GM19455 (cell line): Measurements from ENCODE around the gene DNAH12.
"Not testable (repeated sequence)": the region's sequence is repeated elsewhere in the genome, so short reads cannot be mapped to it uniquely, and the experiment has no call there.

Source experiments
- ATAC-seq: cut with Tn5 transposase; IDR thresholded peaks from one replicate; pipeline ENCODE4 v1.9.1; 2021; ENCODE audit not compliant: unreplicated experiment

The DNAH12 gene

GRCh38 chr3:57326498-57326897 is 217.6 kb downstream of the DNAH12 start:
- ATAC-seq, result not testable (repeated sequence)

GRCh38 chr3:57314204-57314603 is 229.9 kb downstream of the DNAH12 start:
- ATAC-seq, result no peak

- ATAC-seq, result no peak
These were observed 234.3 kb downstream of the DNAH12 start for GRCh38 chr3:57309769-57310360.

GRCh38 chr3:57303520-57303919 is 240.6 kb downstream of the DNAH12 start:
- ATAC-seq, result not testable (repeated sequence)

GRCh38 chr3:57298041-57298440 is 246.1 kb downstream of the DNAH12 start:
- ATAC-seq, result no peak

GRCh38 chr3:57292897-57293526 is 251.1 kb downstream of the DNAH12 start:
- no peak for ATAC-seq

- no peak for ATAC-seq
These were observed 251.8 kb downstream of the DNAH12 start, which contains the start of gene ASB14 for GRCh38 chr3:57292159-57292896. Gene ASB14, minus strand, starts transcription at chr3:57292685. Its CDS starts 652 bp downstream, at chr3:57292033.

GRCh38 chr3:57288403-57288802 is 255.7 kb downstream of the DNAH12 start:
- ATAC-seq, result no peak

- no peak for ATAC-seq
These were observed 256.9 kb downstream of the DNAH12 start for GRCh38 chr3:57287205-57287604.

GRCh38 chr3:57283334-57283733 is 260.8 kb downstream of the DNAH12 start:
- no peak for ATAC-seq

- ATAC-seq, result no peak
These were observed 262.4 kb downstream of the DNAH12 start for GRCh38 chr3:57281715-57282114.

- no peak for ATAC-seq
These were observed 264.5 kb downstream of the DNAH12 start for GRCh38 chr3:57279685-57280084.

- ATAC-seq, result no peak
These were observed 265.9 kb downstream of the DNAH12 start for GRCh38 chr3:57278237-57278636.

GRCh38 chr3:57275393-57275792 is 268.8 kb downstream of the DNAH12 start:
- no peak for ATAC-seq

- no peak for ATAC-seq
These were observed 269.3 kb downstream of the DNAH12 start for GRCh38 chr3:57274845-57275244.

GRCh38 chr3:57268416-57268815 is 275.7 kb downstream of the DNAH12 start:
- no peak for ATAC-seq

- ATAC-seq, result no peak
These were observed 282.2 kb downstream of the DNAH12 start for GRCh38 chr3:57261929-57262328.

GRCh38 chr3:57261119-57261518 is 283.0 kb downstream of the DNAH12 start:
- no peak for ATAC-seq

GRCh38 chr3:57257678-57258077 is 286.5 kb downstream of the DNAH12 start:
- no peak for ATAC-seq

GRCh38 chr3:57256844-57257243 is 287.3 kb downstream of the DNAH12 start:
- no peak for ATAC-seq

GRCh38 chr3:57252404-57252803 is 291.7 kb downstream of the DNAH12 start:
- no peak for ATAC-seq

GRCh38 chr3:57244946-57245345 is 299.2 kb downstream of the DNAH12 start:
- no peak for ATAC-seq
